SK-N-SH (cell line): ENCODE results near the gene SECISBP2L. TPM values are rescaled to one million over a fixed set of nuclear protein-coding genes. Genes with fewer than 3 reads are reported as not detected.

Experiments used
- CTCF ChIA-PET: fragments of 300-600, 350-600 bp; formaldehyde crosslinking; extraction: SDS; loops from one replicate; lab custom pipeline; 2021; lab: Yijun Ruan, JAX
- POLR2A ChIA-PET: fragments of 350-600 bp; sonication (Branson Sonifier 250); formaldehyde crosslinking; extraction: SDS; loops from one replicate; lab custom pipeline; 2020; ENCODE audit warnings: antibody characterized with exemption, inconsistent platforms; lab: Yijun Ruan, JAX
- DNase-seq: peaks from one replicate; pipeline ENCODE4 v3.0.0; 2012
- H2AFZ ChIP-seq: fragments of 200-600 bp; sonication (generic); 2 replicates; pipeline ENCODE4 v1.8.1; 2016; ENCODE audit warnings: antibody characterized with exemption, mild to moderate bottlenecking, low read depth
- H3F3A ChIP-seq: fragments of 200-600 bp; sonication (generic); replicated peaks from 2 replicates; pipeline ENCODE3; 2016; ENCODE audit warnings: antibody characterized with exemption, mild to moderate bottlenecking; ENCODE audit not compliant: insufficient read depth
- H3K27ac ChIP-seq, 2 experiments: fragments of 200-500 bp in 1 of 2; fragments of 200-600 bp in 1 of 2; sonication (Bioruptor generic) in 1 of 2; sonication (generic), shearing (Covaris generic) in 1 of 2; 2 replicates each; pipeline versions ENCODE4 v1.5.1 to v1.6.1; 2014 to 2016; ENCODE audit warnings: low read depth in 2 of 2, inconsistent platforms in 1 of 2, low read length in 1 of 2, mild to moderate bottlenecking in 1 of 2, mixed read lengths in 1 of 2
- H3K27me3 ChIP-seq: fragments of 200-600 bp; sonication (generic), shearing (Covaris generic); 2 replicates; pipeline ENCODE4 v1.6.1; 2016; ENCODE audit warnings: mixed run types; ENCODE audit not compliant: insufficient read depth
- H3K36me3 ChIP-seq, 2 experiments: fragments of 200-500 bp in 1 of 2; fragments of 200-600 bp in 1 of 2; sonication (Bioruptor generic) in 1 of 2; sonication (generic) in 1 of 2; replicated peaks in 1 of 2; 2 replicates each; pipeline versions ENCODE3 to v1.5.1; 2014 to 2016; ENCODE audit warnings: low read length in 1 of 2, mild to moderate bottlenecking in 1 of 2; ENCODE audit not compliant: insufficient read depth in 2 of 2, control insufficient read depth in 1 of 2
- H3K4me1 ChIP-seq, 2 experiments: fragments of 200-500 bp in 1 of 2; fragments of 200-600 bp in 1 of 2; sonication (Bioruptor generic) in 1 of 2; sonication (generic), shearing (Covaris generic) in 1 of 2; 2 replicates each; pipeline versions ENCODE4 v1.5.1 to v1.6.1; 2014 to 2016; ENCODE audit warnings: low read depth in 1 of 2, low read length in 1 of 2, mixed run types in 1 of 2; ENCODE audit not compliant: insufficient read depth in 2 of 2, control insufficient read depth in 1 of 2
- H3K4me2 ChIP-seq: fragments of 200-600 bp; sonication (generic), shearing (Covaris generic); 2 replicates; pipeline ENCODE4 v1.6.1; 2017; ENCODE audit warnings: mixed run types
- H3K4me3 ChIP-seq, 2 experiments: fragments of 200-500 bp in 1 of 2; fragments of 200-600 bp in 1 of 2; sonication (Bioruptor generic) in 1 of 2; sonication (generic), shearing (Covaris generic) in 1 of 2; 2 replicates each; pipeline versions ENCODE4 v1.5.1 to v1.8.1; 2014 to 2016; ENCODE audit warnings: low read depth in 2 of 2, inconsistent platforms in 1 of 2, low read length in 1 of 2, mild to moderate bottlenecking in 1 of 2, mixed read lengths in 1 of 2, moderate library complexity in 1 of 2
- H3K79me2 ChIP-seq: fragments of 200-600 bp; sonication (generic); 2 replicates; pipeline ENCODE4 v1.8.1; 2017; ENCODE audit warnings: mild to moderate bottlenecking; ENCODE audit not compliant: insufficient read depth
- H3K9ac ChIP-seq: fragments of 200-600 bp; sonication (generic); 2 replicates; pipeline ENCODE4 v1.6.1; 2017; ENCODE audit warnings: mixed run types
- H3K9me2 ChIP-seq: fragments of 200-600 bp; sonication (generic); 2 replicates; pipeline ENCODE4 v1.6.1; 2017; ENCODE audit warnings: mixed run types
- H3K9me3 ChIP-seq: fragments of 200-600 bp; sonication (generic); 2 replicates; pipeline ENCODE4 v1.6.1; 2017; ENCODE audit warnings: mixed run types, mild to moderate bottlenecking, moderate library complexity
- H4K20me1 ChIP-seq: fragments of 200-600 bp; sonication (generic); 2 replicates; pipeline ENCODE4 v1.6.1; 2017; ENCODE audit warnings: mild to moderate bottlenecking, mixed run types; ENCODE audit not compliant: insufficient read depth
- CHD2 ChIP-seq: fragments of 150-350 bp; IDR thresholded peaks from 2 replicates; pipeline ENCODE4 v1.6.1; 2018; ENCODE audit warnings: low read length; ENCODE audit not compliant: partially characterized antibody
- CTCF ChIP-seq: fragments of 200-600 bp; sonication (generic); IDR thresholded peaks from 2 replicates; pipeline ENCODE4 v1.6.1; 2017; ENCODE audit warnings: antibody characterized with exemption, mild to moderate bottlenecking, moderate library complexity
- ELF1 ChIP-seq: IDR thresholded peaks from 2 replicates; pipeline ENCODE4 v1.4.0; 2012
- EZH2phosphoT487 ChIP-seq: fragments of 200-600 bp; sonication (generic); IDR thresholded peaks from 2 replicates; pipeline ENCODE4 v1.6.1; 2017; ENCODE audit warnings: low read depth, mixed run types, mild to moderate bottlenecking, antibody characterized with exemption, moderate library complexity, borderline replicate concordance
- FOSL2 ChIP-seq: IDR thresholded peaks from 2 replicates; pipeline ENCODE4 v1.4.0; 2012; ENCODE audit warnings: low read depth, mild to moderate bottlenecking, moderate library complexity, borderline replicate concordance
- GATA2 ChIP-seq: sonication (generic); formaldehyde crosslinking; IDR thresholded peaks from 2 replicates; pipeline ENCODE4 v1.5.0; 2020; ENCODE audit warnings: mild to moderate bottlenecking, missing genetic modification reagents
- JUND ChIP-seq: IDR thresholded peaks from 2 replicates; pipeline ENCODE4 v1.4.0; 2012
- MEF2A ChIP-seq: IDR thresholded peaks from 2 replicates; pipeline ENCODE4 v1.4.0; 2012; ENCODE audit warnings: low read depth, borderline replicate concordance
- MXI1 ChIP-seq: IDR thresholded peaks from 2 replicates; pipeline ENCODE4 v1.6.1; 2012; ENCODE audit warnings: mild to moderate bottlenecking, low read depth, low read length, improper control_type of control experiment
- NFIC ChIP-seq: IDR thresholded peaks from 2 replicates; pipeline ENCODE4 v1.4.0; 2012; ENCODE audit warnings: borderline replicate concordance
- PBX3 ChIP-seq: IDR thresholded peaks from 2 replicates; pipeline ENCODE4; 2012
- POLR2AphosphoS5 ChIP-seq: IDR thresholded peaks from 2 replicates; pipeline ENCODE4 v1.6.1; 2012; ENCODE audit warnings: low read depth, low read length
- RAD21 ChIP-seq: IDR thresholded peaks from 2 replicates; pipeline ENCODE4 v1.6.1; 2012; ENCODE audit warnings: mild to moderate bottlenecking, low read length
- SIN3A ChIP-seq: IDR thresholded peaks from 2 replicates; pipeline ENCODE4 v1.6.1; 2012; ENCODE audit warnings: low read depth, mild to moderate bottlenecking, low read length, moderate library complexity, borderline replicate concordance
- SMC3 ChIP-seq: IDR thresholded peaks from 2 replicates; pipeline ENCODE4 v1.6.1; 2012; ENCODE audit warnings: low read depth, low read length, improper control_type of control experiment
- TAF1 ChIP-seq: IDR thresholded peaks from 2 replicates; pipeline ENCODE4 v1.6.1; 2012; ENCODE audit warnings: low read depth, mild to moderate bottlenecking, low read length, moderate library complexity, borderline replicate concordance
- TCF12 ChIP-seq: IDR thresholded peaks from 2 replicates; pipeline ENCODE4 v1.4.0; 2012
- TEAD4 ChIP-seq: IDR thresholded peaks from 2 replicates; pipeline ENCODE4 v1.4.0; 2012; ENCODE audit warnings: mild to moderate bottlenecking, borderline replicate concordance; ENCODE audit not compliant: insufficient read depth
- USF2 ChIP-seq: fragments of 150-350 bp; IDR thresholded peaks from 2 replicates; pipeline ENCODE4 v1.6.1; 2017; ENCODE audit warnings: antibody characterized with exemption, low read length, low read depth, borderline replicate concordance
- WGBS: methylation state at CpG from one replicate; pipeline ENCODE4 v1.1.6; 2017; ENCODE audit warnings: low lambda C conversion rate; 5-methylcytosine and 5-hydroxymethylcytosine counted together
- polyA plus RNA-seq, 3 experiments: library from polyadenylated mRNA; depleted of rRNA; stranded (reverse); fragments of >200 nt; gene quantifications; 2 replicates each; pipeline ENCODE4 v1.2.3, GENCODE V29; 2012
- TF ChIP-seq, protein P1 (sequence below): IDR thresholded peaks from 2 replicates; pipeline ENCODE4 v1.4.0; 2012; ENCODE audit warnings: low read depth, borderline replicate concordance

The SECISBP2L gene
- polyA plus RNA-seq, 1 of the 3 experiments (the other 2 are of a cell fraction) = 6.0 TPM

GRCh38 chr15:48963524-48964113 is 82.6 kb downstream of the SECISBP2L start, which contains the start of gene SHC4:
TSS of gene SHC4 (minus strand) at chr15:48963919. CDS start at chr15:48963015, 904 bp downstream.
- Histone ChIP-seq H3K4me3 (peak within 1 kb of the TSS; percentile 76 to 78), H3K9me2 (no peaks in the 10 kb centered on the region), H3K79me2 (0 out of 2 replicates have a peak, but pooled peaks cover 3% of the 10 kb centered on the region), H2AFZ (peak within 1 kb of the TSS; percentile 96), H3K36me3 (no peaks in the 10 kb centered on the region), H3K27ac (peak within 1 kb of the TSS; percentile 79 to 84), H4K20me1 (no peaks in the 10 kb centered on the region), H3K4me1 (peaks cover 10 to 12% of the 10 kb centered on the region in 2 experiments; a peak in 2 of 4 replicates), H3K27me3 (no peaks in the 10 kb centered on the region), H3K9me3 (no peaks in the 10 kb centered on the region), H3K4me2 (peak within 1 kb of the TSS; percentile 91), H3K9ac (peak within 1 kb of the TSS; percentile 64), H3F3A (peaks cover 13% of the 10 kb centered on the region)
- CTCF ChIA-PET = interaction anchor here (0.9 to 7.1 kb wide), 10 partner anchors 10 to 1182 kb away, joined by 3 to 60 read pairs (median 3); no protein-coding TSS in a partner anchor
- peak; percentile 84 for DNase-seq
- WGBS = 1% methylated on average over 16 of the region's 16 CpGs
- POLR2A ChIA-PET = interaction anchor here (0.7 to 3.0 kb wide), 5 partner anchors 11 to 318 kb away, joined by 3 to 23 read pairs (median 6); partner anchors contain the start of genes COPS2, EID1, FBN1 and SECISBP2L
- TF ChIP-seq RAD21 (peak; percentile 27; the same call in 1 of the 2 replicates), TAF1 (peak; percentile 8; the same call in 1 of the 2 replicates), POLR2AphosphoS5 (peak; percentile 14; the same call in 1 of the 2 replicates), CHD2 (no peak), GATA2 (CRISPR knock-in tag) (0 out of 2 replicates have a peak, but pooled peaks have one; percentile 8), USF2 (no peak), CTCF (peak; percentile 58), ELF1 (no peak), NFIC (peak; percentile 76; the same call in 1 of the 2 replicates), PBX3 (peak; percentile 59), MEF2A (peak; percentile 24; the same call in 1 of the 2 replicates), SMC3 (peak; percentile 32; the same call in 1 of the 2 replicates), JUND (peak; percentile 81), TEAD4 (0 out of 2 replicates have a peak, but pooled peaks have one; percentile 2), TCF12 (no peak; the same call in 1 of the 2 replicates), MXI1 (peak; percentile 59; the same call in 1 of the 2 replicates), SIN3A (no peak), FOSL2 (peak; percentile 80), EZH2phosphoT487 (no peak)
- TF ChIP-seq, protein P1, sequence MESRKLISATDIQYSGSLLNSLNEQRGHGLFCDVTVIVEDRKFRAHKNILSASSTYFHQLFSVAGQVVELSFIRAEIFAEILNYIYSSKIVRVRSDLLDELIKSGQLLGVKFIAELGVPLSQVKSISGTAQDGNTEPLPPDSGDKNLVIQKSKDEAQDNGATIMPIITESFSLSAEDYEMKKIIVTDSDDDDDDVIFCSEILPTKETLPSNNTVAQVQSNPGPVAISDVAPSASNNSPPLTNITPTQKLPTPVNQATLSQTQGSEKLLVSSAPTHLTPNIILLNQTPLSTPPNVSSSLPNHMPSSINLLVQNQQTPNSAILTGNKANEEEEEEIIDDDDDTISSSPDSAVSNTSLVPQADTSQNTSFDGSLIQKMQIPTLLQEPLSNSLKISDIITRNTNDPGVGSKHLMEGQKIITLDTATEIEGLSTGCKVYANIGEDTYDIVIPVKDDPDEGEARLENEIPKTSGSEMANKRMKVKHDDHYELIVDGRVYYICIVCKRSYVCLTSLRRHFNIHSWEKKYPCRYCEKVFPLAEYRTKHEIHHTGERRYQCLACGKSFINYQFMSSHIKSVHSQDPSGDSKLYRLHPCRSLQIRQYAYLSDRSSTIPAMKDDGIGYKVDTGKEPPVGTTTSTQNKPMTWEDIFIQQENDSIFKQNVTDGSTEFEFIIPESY = no peak
